ENCODE measurements around the gene ZC3H11A. TPM values are rescaled to one million over a fixed set of nuclear protein-coding genes. Genes with fewer than 3 reads are reported as not detected.

Gene ZC3H11A
- total RNA-seq, 1 experiment from 2014 or later = 82.6 TPM

GRCh38 chr1:203771901-203772301 lies 23.5 kb upstream of the ZC3H11A start:
- Histone ChIP-seq H3K9me2 (ENCODE audit: insufficient read depth) (no peaks in the 10 kb centered on the region), H4K20me1 (ENCODE audit: insufficient read depth) (no peaks in the 10 kb centered on the region; the same call in 1 of the 2 replicates), H3K4me3 (replicated peaks in 1 of 2; ENCODE audit: low read depth in 1 of 2, low read length in 2 of 2) (no peak overlapping the region), H2AFZ (ENCODE audit: low read depth, low read length, poor library complexity, severe bottlenecking) (no peak overlapping the region), H3K79me2 (ENCODE audit: insufficient read depth, low read length) (no peaks in the 10 kb centered on the region), H3K9me3 (ENCODE audit: control insufficient read depth in 1 of 2, insufficient read depth in 1 of 2, low read depth in 1 of 2, low read length in 2 of 2) (no peaks in the 10 kb centered on the region), H3K27ac (ENCODE audit: low read depth, low read length) (no peak overlapping the region), H3K4me2 (ENCODE audit: low read length) (no peak overlapping the region), H3K9ac (ENCODE audit: low read length) (no peak overlapping the region), H3K4me1 (ENCODE audit: control insufficient read depth in 1 of 2, insufficient read depth in 2 of 2, low read length in 2 of 2) (no peaks in the 10 kb centered on the region; a peak in 1 of 4 replicates), H3K36me3 (ENCODE audit: control insufficient read depth in 1 of 2, insufficient read depth in 2 of 2, low read length in 2 of 2) (no peaks in the 10 kb centered on the region), H3K27me3 (ENCODE audit: insufficient read depth, low read length) (peaks cover 15% of the 10 kb centered on the region; the same call in 1 of the 2 replicates)
- RAD21 ChIA-PET (ENCODE audit: low non-redundant PET in 1 of 2, low total read pairs in 2 of 2, uncharacterized antibody in 2 of 2, unreplicated experiment in 2 of 2) = no interaction called here
- intact Hi-C loops (cut with micrococcal nuclease) = no loop called here
- CTCF ChIA-PET = no interaction called here
- DNase-seq (ENCODE audit: low read depth, low spot score) = no peak
- no TSS peak for BruUV-seq (replicated peaks)
- ATAC-seq = no peak
- TF ChIP-seq EZH2phosphoT487 (IDR thresholded peaks at IDR 0.05; ENCODE audit: borderline replicate concordance) (no peak), RAD21 (IDR thresholded peaks at IDR 0.05; ENCODE audit: low read depth) (no peak), SP1 (IDR thresholded peaks at IDR 0.05; ENCODE audit: low read depth) (no peak), POLR2A (IDR thresholded peaks at IDR 0.05; ENCODE audit: borderline replicate concordance, extremely low read depth, insufficient read depth, insufficient read length) (no peak), SIN3A (IDR thresholded peaks at IDR 0.05; ENCODE audit: low read depth) (no peak)
- POLR2A ChIA-PET = no interaction called here

- no peak overlapping the region for H2AFZ ChIP-seq (ENCODE audit: low read depth, low read length, poor library complexity, severe bottlenecking)
- no peaks in the 10 kb centered on the region for H3K9me2 ChIP-seq (ENCODE audit: insufficient read depth)
- ChIA-PET POLR2A (no interaction called here), RAD21 (ENCODE audit: low non-redundant PET in 1 of 2, low total read pairs in 2 of 2, uncharacterized antibody in 2 of 2, unreplicated experiment in 2 of 2) (no interaction called here), CTCF (no interaction called here)
- peaks cover 15% of the 10 kb centered on the region; the same call in 1 of the 2 replicates for H3K27me3 ChIP-seq (ENCODE audit: insufficient read depth, low read length)
- BruUV-seq (replicated peaks) = no TSS peak
- no peak overlapping the region for H3K27ac ChIP-seq (ENCODE audit: low read depth, low read length)
- no peak for DNase-seq (ENCODE audit: low read depth, low spot score)
- H3K79me2 ChIP-seq (ENCODE audit: insufficient read depth, low read length) = no peaks in the 10 kb centered on the region
- no peak overlapping the region for H3K9ac ChIP-seq (ENCODE audit: low read length)
- H3K36me3 ChIP-seq (ENCODE audit: control insufficient read depth in 1 of 2, insufficient read depth in 2 of 2, low read length in 2 of 2) = no peaks in the 10 kb centered on the region
- no peaks in the 10 kb centered on the region; a peak in 1 of 4 replicates for H3K4me1 ChIP-seq (ENCODE audit: control insufficient read depth in 1 of 2, insufficient read depth in 2 of 2, low read length in 2 of 2)
- H3K4me3 ChIP-seq (replicated peaks in 1 of 2; ENCODE audit: low read depth in 1 of 2, low read length in 2 of 2) = no peak overlapping the region
- H3K9me3 ChIP-seq (ENCODE audit: control insufficient read depth in 1 of 2, insufficient read depth in 1 of 2, low read depth in 1 of 2, low read length in 2 of 2) = no peaks in the 10 kb centered on the region
- TF ChIP-seq TCF7L2 (IDR thresholded peaks at IDR 0.05; ENCODE audit: borderline replicate concordance, extremely low read depth, insufficient read depth, insufficient read length) = no peak
- TF ChIP-seq MAX (IDR thresholded peaks at IDR 0.05) = no peak
- TF ChIP-seq REST (IDR thresholded peaks at IDR 0.05; ENCODE audit: low read depth) = no peak
- TF ChIP-seq ZFX (IDR thresholded peaks at IDR 0.05) = no peak
- TF ChIP-seq ELF1 (IDR thresholded peaks at IDR 0.05; ENCODE audit: borderline replicate concordance, low read depth) = no peak
- no peak for TF ChIP-seq EGR1 (IDR thresholded peaks at IDR 0.05; ENCODE audit: low read depth)
- no peak for TF ChIP-seq RAD21 (IDR thresholded peaks at IDR 0.05; ENCODE audit: low read depth)
- TF ChIP-seq SRF (IDR thresholded peaks at IDR 0.05; ENCODE audit: low read depth) = no peak
- no peak for TF ChIP-seq EZH2 (IDR thresholded peaks at IDR 0.05)
- no peak for TF ChIP-seq CEBPB (IDR thresholded peaks at IDR 0.05; ENCODE audit: low read depth)
- no peak for TF ChIP-seq CBX3 (IDR thresholded peaks at IDR 0.05; ENCODE audit: low read depth)
- TF ChIP-seq ZNF274 (IDR thresholded peaks at IDR 0.05; ENCODE audit: low read depth, low read length) = no peak
- TF ChIP-seq SP1 (IDR thresholded peaks at IDR 0.05; ENCODE audit: low read depth) = no peak
- TF ChIP-seq POLR2AphosphoS5 (IDR thresholded peaks at IDR 0.05; ENCODE audit: low read depth, low read length) = no peak
- TF ChIP-seq ATF3 (IDR thresholded peaks at IDR 0.05) = no peak
- TF ChIP-seq JUND (IDR thresholded peaks at IDR 0.05) = no peak
- TF ChIP-seq YY1 (IDR thresholded peaks at IDR 0.05; ENCODE audit: extremely low read depth, insufficient replicate concordance, low read depth, low read length) = no peak
- no peak for TF ChIP-seq EZH2phosphoT487 (IDR thresholded peaks at IDR 0.05; ENCODE audit: borderline replicate concordance)
- intact Hi-C loops (cut with micrococcal nuclease) = no loop called here
- ATAC-seq = no peak
- no peaks in the 10 kb centered on the region; the same call in 1 of the 2 replicates for H4K20me1 ChIP-seq (ENCODE audit: insufficient read depth)
- no peak overlapping the region for H3K4me2 ChIP-seq (ENCODE audit: low read length)
These were observed 22.6 kb upstream of the ZC3H11A start for GRCh38 chr1:203772836-203773235.
